CD4-positive, alpha-beta T cell treated with Interleukin-1 beta for 1 hour (primary cell): ENCODE results near the gene IL17C.

ENCODE experiments used
- DNase-seq, 2 donors: peaks; one replicate each; pipeline ENCODE4 v3.0.0-alpha.2; 2020 to 2022

The IL17C gene

GRCh38 chr16:88647178-88648070 is 9.1 kb downstream of the IL17C start:
- DNase-seq = no peak

DNA sequence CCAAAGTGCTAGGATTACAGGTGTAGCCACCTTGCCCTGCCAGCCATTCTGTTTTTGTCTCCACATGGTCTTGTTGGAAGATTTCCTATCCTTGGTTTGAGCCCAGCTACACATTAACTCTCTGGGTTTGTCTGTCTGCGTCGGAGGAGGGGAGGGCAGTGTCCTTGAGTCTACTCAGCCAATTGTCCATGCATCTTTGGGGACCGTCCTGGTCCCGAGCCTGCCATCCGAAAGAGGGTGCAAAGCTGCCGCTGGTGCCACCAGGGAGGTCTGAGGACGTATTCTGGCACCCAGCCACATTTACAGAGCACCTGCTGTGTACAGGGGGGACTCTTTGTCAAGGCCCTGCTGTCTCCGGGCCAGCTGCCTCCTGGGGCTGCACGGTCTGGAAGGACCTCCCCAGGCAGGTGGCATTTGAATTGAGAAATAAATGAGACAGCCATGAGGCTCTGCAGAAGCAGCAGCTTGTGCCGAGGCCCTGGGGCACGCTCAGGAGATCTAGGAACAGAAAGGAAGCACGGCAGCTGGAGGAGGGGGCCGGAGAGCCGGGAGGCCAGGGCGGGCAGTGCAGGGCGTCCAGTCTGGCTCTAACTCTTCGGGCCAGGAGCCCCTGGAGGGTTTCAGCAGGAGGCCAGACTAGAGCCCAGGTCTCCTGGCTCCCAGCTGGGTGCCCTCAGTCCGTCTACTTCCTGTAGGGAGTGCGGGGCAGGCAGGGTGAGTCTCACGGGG is 11.0 kb downstream of the IL17C start:
- no peak for DNase-seq

GRCh38 chr16:88649924-88650748 is 11.8 kb downstream of the IL17C start:
- peak; percentile 43 to 51 for DNase-seq

DNA sequence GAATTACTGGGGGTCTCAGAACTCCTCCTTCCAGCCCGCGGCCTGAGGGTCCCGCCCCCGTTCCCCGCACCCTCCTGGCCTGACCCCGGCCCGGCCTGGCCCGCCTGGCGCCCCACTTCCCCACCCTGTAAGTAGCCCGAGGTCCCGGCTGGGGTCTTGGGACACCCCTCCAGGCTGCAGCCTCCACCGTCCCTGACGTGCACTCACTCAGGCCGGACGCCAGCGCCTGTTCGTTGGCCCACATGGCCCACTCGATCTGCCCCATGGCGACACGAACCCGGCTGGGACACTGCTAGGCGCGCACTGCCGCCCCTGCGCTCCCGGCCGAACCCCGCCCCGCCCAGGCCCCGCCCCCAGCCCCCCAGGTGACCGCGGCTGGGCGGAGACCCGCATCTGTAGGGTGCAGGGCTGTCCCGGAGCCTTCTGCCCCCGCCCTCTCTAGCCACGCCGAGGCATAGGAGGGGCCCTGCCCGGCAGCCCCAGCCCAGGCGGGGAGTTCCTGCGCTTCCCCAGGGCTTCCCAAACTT is 12.4 kb downstream of the IL17C start, which contains the start of gene CYBA:
TSS of gene CYBA (minus strand) at position 305 of the 527 bp plus-strand sequence. CDS start at position 265, 40 bp downstream.
- peak; percentile 89 to 90 for DNase-seq

- peak; percentile 87 for DNase-seq
Observed at GRCh38 chr16:88651276-88651988, 13.1 kb downstream of the IL17C start.

DNA sequence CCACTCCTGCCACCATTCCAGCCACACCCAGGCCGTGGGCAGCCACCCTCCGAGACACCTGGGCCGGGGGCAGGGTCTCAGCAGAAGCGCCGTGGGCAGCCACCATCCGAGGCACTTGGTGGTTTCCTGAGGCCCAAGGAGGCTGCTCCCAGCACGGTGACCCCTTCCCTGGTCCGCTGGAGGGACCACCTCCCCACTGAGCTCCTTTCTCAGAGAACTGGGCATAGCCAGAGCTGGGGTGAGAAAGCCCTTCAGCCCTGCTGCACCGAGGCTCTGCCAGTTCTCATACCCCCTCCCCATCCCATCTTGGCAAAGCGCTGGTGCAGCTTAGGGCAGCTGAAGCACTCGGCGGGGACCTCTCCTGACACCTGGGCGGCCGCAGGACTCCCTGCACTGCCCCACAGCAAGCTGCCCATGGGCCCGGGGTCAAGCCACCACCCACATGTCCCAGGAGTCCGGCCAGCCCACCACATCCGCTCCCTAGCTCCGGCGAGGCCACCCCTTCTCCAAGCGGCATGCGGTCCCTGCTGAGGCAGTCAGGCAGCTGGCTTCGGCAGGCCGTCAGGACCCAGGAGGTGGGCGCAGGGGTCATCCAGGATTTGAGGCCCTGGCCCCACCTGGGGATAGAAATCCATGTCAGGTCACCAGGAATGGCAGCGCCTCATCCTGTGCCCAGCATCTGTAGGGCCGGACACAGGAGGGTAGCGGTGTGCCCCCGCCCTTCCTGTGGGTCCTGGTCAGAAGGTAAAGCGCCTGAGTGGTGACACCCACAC is 13.8 kb downstream of the IL17C start:
- no peak for DNase-seq

GRCh38 chr16:88652762-88653063 is 14.3 kb downstream of the IL17C start:
- no peak for DNase-seq

GRCh38 chr16:88653101-88653500 is 14.7 kb downstream of the IL17C start:
- no peak for DNase-seq

DNA sequence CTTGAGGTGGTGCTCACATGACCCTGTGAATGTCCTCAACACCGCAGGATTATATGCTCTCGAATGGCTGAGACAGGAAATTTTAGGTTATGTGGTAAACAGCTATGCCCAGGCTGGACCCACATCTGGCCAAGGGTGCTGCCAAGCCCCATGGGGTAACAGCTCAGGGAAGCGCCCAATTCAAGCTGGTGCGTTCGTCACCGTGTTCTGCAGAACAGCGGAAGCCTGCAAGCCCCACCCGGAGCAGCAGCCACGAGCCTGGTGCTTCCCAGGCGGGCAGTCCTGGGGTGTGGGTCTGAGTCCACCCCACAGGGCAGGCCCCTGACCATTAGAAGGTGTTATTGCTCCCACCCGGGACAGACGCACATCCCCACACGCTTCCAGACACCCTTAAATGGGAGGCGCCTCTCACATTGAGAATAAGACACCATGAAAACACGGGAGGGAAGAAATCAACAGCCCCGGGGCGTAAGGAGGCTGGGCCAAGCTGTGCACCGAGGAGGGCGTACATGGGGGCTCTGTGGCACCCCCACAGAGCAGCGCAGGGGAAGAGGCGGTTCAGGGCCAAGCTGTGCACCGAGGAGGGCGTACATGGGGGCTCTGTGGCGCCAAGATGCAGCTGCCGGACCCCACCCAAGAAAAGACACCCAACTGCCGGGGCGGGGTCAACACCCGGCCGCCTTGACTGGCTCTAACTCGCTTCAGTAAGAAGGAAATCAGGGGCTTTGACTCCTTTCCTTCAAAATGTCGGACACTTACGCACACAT is 15.4 kb downstream of the IL17C start:
- no peak for DNase-seq

DNA sequence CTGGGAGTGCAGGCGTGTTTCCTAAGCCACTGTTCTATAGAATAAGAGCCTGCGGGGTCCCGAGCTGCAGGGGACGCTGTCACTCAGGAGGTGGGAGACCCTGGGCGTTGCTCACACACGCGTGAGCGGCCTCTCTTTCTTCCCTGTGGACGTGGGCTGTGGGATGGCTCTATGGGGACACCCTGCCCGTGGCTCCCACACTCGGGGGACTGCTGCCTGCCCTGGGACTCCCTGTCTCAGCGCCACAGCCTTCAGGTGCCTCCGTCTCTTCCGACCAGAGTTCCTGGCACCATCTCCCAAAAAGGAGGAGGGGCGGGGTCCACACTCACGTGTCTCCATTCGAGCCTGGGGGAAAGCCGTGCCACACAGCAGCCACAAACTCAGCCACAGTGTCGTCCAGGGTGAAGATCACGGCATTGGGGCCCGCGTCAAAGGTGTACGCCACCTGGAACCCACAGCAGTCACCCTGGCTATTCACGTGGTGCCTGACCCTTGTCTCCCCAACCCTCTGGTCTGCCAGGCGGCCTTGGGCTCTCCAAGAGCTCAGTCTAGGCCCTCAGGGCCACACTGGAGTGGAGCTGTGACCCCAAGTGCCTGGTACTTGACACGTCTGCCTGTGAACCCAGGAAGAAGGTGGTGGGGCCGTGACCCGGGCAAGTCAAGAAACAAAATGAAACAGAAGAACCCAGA is 16.1 kb downstream of the IL17C start:
- no peak for DNase-seq

GRCh38 chr16:88655053-88655732 is 16.8 kb downstream of the IL17C start:
- DNase-seq = no peak

DNA sequence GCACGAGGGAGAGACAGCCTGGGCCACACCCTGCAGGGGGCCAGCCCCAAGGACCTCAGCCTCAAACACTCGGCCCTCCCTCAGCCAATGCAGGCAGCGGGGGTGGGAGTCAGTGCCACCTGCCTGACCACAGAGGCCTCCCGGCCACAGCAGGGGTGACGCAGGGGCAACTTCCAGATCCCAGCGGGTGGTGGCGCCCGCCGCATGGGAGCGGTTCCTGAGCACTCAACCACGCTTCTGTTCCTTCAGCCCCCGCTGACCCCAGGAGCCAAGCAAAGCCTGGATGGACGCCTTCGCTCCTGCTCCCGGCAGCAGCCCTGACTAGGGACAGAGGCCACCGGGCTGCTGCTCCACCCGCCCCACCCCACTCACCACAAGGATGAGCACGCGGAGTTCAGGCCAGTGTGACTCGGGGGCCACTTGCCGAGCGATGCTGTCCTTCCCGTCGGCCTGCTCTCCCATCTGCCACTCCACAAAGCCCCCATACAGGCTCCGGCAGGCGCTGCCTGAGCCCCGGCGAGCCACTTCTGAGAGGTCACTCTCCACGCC is 17.4 kb downstream of the IL17C start:
- DNase-seq = no peak

DNA sequence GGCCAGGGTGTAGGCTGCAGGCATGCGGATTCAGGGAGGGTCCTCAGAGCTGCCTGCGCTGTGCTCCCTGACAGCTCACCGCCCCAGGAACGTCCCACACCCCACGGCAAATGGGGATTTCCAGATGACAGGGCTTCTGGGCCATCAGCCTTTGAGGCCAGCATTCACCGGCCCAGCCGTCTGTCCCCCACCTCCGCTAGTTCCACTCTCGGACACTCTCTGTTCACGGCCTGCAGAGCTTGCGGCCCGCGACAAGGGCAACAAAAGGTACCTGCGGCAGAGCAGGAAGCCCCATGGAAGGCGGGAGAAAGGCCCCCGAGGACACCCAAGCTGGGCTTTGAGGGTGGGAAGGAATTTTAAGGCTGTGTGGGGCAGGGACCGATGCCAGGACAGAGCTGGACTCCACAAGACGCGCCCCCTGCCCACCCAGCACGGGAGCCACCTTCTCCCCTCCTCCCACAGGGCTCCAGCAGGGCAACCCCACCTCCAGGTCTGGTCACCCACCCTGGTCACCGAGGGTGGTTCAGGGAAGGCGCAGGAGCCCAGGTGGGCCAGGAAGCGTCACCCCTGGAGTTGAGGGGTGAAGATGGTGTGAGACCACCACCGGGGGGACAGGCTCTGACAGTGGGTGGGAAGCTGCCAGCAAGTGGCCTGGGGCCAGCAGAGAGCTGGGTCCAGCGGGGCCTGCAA is 18.1 kb downstream of the IL17C start:
- DNase-seq = no peak

DNA sequence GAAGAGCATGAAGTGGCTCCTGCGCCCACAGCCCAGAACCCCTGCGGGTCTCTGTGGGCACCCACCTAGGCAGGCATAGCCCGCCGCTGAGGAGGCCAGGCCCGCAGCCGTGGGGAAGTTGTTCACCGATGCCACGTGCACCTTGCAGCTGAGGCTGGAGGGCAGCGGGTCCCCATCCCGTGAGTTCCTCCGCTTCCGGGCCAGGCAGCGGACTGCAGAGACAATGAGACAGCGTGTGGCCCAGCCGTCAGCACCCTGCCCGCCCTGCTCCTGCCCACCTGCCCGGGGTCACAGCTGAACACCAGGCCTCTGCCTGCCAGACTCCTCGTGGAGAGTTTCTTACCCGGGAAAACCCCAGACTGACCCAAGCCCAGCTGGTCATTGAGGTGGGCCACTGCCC is 19.0 kb downstream of the IL17C start:
- no peak for DNase-seq

DNA sequence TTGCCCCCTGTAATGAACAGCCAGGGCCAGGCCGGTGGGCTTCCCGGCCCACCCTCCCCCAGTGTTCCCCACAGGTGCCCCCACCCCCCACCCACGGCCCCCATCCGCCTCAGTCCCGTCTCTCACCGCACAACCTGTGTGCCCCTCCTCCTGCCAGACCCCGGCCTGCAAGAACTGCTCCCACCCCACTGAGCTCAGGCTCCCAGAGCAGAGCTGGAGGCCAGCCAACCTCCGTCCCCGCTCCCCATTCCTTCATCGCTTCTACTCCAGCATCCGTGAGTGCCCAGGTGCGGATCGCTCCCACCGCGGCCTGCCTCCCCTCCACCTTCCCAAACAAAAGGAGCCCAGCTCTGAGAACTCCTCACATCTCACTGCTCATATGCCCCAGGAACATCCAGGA is 20.3 kb downstream of the IL17C start:
- DNase-seq = no peak

DNA sequence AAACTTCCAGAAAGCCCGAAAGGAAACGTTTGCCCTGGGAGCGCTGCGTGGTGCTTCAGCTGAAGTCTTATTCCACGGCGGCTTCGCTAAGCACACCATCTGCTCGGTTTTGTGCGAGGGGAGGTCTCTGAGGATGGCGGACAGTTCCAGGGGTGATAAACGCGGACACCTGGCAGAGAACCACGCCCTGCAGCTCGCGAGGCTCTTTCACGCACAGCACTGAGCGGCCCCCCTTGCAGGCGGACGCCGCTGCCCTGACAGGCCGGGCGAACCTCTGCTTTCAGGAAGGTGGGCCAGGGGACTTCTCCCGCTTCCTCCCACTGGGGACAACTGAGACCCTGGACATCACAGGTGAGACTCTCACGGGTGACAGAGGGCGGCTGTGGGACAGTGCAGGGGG is 20.8 kb downstream of the IL17C start:
- DNase-seq = no peak

GRCh38 chr16:88661468-88661867 is 23.1 kb downstream of the IL17C start:
- DNase-seq = no peak

DNA sequence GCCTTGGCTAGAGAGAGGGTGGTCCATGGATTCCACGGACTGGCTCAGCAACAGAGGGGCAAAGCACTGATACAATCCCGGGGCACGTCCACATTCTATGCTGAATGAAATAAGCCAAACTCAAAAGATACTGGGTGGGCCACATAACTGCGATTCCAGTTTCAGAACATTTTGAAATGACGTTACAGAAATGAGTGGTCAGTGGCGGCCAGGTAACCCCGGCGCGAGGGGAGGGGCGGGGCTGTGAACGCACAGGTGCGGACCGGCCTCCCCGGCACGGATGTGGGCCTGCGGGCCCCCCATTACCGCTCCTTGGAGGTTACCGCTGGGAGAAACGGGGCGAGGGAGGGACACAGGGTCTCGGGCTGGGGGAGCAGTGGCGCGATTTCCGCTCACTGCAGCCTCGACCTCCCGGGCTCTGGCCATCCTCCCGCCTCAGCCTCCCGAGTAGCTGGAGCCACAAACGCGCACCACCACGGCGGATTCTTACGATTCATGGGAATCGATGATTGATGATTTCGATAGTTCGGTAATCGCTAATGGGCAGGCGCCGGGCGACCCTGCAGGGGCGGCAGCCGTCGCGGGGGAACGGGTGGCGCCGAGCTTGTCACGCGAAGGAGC is 24.0 kb downstream of the IL17C start:
- no peak for DNase-seq
